ENCODE results near the gene NOBOX. TPM values are rescaled to one million over a fixed set of nuclear protein-coding genes. Genes with fewer than 3 reads are reported as not detected.

NOBOX gene
- total and polyA plus RNA-seq, 2 experiments from 2014 or later, result not detected

DNA sequence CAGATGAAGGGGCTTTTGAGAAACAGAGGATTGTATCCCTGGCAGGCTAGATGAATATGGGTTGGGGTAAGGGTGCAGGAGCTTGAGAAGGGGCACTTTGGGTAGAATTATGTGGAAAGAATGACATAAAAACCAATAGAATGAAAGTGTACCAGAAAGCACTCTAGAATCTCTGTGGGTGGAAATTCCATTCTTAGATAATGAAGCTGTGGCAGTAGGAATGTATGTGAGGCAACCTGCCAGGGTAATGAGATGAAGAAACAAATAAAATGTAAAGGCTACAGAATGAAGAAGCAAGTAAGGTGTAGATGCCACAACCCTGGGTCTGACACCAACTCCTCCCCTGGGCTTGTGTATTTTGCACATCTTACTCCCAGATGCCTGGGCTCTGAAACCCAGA, 16.8 kb downstream of the NOBOX start:
- DNase-seq (ENCODE audit: low spot score), result no peak
- H3K4me2 ChIP-seq, result no peak overlapping the region
- Mint-ChIP-seq H3K27ac (no peak overlapping the region), H3K4me1 (peaks cover 32% of the 10 kb centered on the region), H3K36me3 (ENCODE audit: low read depth) (no peaks in the 10 kb centered on the region), H3K27me3 (ENCODE audit: insufficient read depth, low read depth, poor library complexity) (peaks cover 14% of the 10 kb centered on the region), H3K9me3 (peaks cover 3% of the 10 kb centered on the region; the same call in 1 of the 3 replicates), H3K4me3 (no peak overlapping the region)
- H3K4me3 ChIP-seq, result no peak overlapping the region
- ATAC-seq, result no peak
- no peaks in the 10 kb centered on the region for H4K20me1 ChIP-seq (replicated peaks; ENCODE audit: insufficient read depth)
- H3K36me3 ChIP-seq (ENCODE audit: insufficient read depth), result no peaks in the 10 kb centered on the region
- H3K9me2 ChIP-seq (ENCODE audit: insufficient read depth), result no peaks in the 10 kb centered on the region
- H3K27ac ChIP-seq (ENCODE audit: low read depth), result no peak overlapping the region
- no peaks in the 10 kb centered on the region for H3K27me3 ChIP-seq (ENCODE audit: insufficient read depth)
- H2AFZ ChIP-seq, result no peak overlapping the region
- no peaks in the 10 kb centered on the region for H3K79me2 ChIP-seq (replicated peaks; ENCODE audit: insufficient read depth)
- H3F3A ChIP-seq (replicated peaks; ENCODE audit: low read depth), result 0 out of 2 replicates have a peak, but pooled peaks cover 2% of the 10 kb centered on the region
- TF ChIP-seq CREB1 (CRISPR knock-in tag; IDR thresholded peaks at IDR 0.05; ENCODE audit: low read depth), result no peak
- TF ChIP-seq, protein P1, sequence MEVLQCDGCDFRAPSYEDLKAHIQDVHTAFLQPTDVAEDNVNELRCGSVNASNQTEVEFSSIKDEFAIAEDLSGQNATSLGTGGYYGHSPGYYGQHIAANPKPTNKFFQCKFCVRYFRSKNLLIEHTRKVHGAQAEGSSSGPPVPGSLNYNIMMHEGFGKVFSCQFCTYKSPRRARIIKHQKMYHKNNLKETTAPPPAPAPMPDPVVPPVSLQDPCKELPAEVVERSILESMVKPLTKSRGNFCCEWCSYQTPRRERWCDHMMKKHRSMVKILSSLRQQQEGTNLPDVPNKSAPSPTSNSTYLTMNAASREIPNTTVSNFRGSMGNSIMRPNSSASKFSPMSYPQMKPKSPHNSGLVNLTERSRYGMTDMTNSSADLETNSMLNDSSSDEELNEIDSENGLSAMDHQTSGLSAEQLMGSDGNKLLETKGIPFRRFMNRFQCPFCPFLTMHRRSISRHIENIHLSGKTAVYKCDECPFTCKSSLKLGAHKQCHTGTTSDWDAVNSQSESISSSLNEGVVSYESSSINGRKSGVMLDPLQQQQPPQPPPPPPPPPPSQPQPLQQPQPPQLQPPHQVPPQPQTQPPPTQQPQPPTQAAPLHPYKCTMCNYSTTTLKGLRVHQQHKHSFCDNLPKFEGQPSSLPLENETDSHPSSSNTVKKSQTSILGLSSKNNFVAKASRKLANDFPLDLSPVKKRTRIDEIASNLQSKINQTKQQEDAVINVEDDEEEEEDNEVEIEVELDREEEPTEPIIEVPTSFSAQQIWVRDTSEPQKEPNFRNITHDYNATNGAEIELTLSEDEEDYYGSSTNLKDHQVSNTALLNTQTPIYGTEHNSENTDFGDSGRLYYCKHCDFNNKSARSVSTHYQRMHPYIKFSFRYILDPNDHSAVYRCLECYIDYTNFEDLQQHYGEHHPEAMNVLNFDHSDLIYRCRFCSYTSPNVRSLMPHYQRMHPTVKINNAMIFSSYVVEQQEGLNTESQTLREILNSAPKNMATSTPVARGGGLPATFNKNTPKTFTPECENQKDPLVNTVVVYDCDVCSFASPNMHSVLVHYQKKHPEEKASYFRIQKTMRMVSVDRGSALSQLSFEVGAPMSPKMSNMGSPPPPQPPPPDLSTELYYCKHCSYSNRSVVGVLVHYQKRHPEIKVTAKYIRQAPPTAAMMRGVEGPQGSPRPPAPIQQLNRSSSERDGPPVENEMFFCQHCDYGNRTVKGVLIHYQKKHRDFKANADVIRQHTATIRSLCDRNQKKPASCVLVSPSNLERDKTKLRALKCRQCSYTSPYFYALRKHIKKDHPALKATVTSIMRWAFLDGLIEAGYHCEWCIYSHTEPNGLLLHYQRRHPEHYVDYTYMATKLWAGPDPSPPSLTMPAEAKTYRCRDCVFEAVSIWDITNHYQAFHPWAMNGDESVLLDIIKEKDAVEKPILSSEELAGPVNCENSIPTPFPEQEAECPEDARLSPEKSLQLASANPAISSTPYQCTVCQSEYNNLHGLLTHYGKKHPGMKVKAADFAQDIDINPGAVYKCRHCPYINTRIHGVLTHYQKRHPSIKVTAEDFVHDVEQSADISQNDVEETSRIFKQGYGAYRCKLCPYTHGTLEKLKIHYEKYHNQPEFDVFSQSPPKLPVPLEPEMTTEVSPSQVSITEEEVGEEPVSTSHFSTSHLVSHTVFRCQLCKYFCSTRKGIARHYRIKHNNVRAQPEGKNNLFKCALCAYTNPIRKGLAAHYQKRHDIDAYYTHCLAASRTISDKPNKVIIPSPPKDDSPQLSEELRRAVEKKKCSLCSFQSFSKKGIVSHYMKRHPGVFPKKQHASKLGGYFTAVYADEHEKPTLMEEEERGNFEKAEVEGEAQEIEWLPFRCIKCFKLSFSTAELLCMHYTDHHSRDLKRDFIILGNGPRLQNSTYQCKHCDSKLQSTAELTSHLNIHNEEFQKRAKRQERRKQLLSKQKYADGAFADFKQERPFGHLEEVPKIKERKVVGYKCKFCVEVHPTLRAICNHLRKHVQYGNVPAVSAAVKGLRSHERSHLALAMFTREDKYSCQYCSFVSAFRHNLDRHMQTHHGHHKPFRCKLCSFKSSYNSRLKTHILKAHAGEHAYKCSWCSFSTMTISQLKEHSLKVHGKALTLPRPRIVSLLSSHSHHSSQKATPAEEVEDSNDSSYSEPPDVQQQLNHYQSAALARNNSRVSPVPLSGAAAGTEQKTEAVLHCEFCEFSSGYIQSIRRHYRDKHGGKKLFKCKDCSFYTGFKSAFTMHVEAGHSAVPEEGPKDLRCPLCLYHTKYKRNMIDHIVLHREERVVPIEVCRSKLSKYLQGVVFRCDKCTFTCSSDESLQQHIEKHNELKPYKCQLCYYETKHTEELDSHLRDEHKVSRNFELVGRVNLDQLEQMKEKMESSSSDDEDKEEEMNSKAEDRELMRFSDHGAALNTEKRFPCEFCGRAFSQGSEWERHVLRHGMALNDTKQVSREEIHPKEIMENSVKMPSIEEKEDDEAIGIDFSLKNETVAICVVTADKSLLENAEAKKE (CRISPR knock-in tag; IDR thresholded peaks at IDR 0.05), result no peak
- TF ChIP-seq STAT1 (IDR thresholded peaks at IDR 0.05; ENCODE audit: unreplicated experiment), result no peak
- no peak for TF ChIP-seq EZH2phosphoT487 (IDR thresholded peaks at IDR 0.05; ENCODE audit: unreplicated experiment)
- no peak for TF ChIP-seq JUNB (IDR thresholded peaks at IDR 0.05; ENCODE audit: unreplicated experiment)
- TF ChIP-seq NANOG (IDR thresholded peaks at IDR 0.05; ENCODE audit: borderline replicate concordance), result no peak
- TF ChIP-seq, protein P2, sequence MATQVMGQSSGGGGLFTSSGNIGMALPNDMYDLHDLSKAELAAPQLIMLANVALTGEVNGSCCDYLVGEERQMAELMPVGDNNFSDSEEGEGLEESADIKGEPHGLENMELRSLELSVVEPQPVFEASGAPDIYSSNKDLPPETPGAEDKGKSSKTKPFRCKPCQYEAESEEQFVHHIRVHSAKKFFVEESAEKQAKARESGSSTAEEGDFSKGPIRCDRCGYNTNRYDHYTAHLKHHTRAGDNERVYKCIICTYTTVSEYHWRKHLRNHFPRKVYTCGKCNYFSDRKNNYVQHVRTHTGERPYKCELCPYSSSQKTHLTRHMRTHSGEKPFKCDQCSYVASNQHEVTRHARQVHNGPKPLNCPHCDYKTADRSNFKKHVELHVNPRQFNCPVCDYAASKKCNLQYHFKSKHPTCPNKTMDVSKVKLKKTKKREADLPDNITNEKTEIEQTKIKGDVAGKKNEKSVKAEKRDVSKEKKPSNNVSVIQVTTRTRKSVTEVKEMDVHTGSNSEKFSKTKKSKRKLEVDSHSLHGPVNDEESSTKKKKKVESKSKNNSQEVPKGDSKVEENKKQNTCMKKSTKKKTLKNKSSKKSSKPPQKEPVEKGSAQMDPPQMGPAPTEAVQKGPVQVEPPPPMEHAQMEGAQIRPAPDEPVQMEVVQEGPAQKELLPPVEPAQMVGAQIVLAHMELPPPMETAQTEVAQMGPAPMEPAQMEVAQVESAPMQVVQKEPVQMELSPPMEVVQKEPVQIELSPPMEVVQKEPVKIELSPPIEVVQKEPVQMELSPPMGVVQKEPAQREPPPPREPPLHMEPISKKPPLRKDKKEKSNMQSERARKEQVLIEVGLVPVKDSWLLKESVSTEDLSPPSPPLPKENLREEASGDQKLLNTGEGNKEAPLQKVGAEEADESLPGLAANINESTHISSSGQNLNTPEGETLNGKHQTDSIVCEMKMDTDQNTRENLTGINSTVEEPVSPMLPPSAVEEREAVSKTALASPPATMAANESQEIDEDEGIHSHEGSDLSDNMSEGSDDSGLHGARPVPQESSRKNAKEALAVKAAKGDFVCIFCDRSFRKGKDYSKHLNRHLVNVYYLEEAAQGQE (IDR thresholded peaks at IDR 0.05; ENCODE audit: unreplicated experiment), result no peak
- no peak for TF ChIP-seq POLR2AphosphoS5 (IDR thresholded peaks at IDR 0.05; ENCODE audit: low read depth)
- TF ChIP-seq, protein P3, sequence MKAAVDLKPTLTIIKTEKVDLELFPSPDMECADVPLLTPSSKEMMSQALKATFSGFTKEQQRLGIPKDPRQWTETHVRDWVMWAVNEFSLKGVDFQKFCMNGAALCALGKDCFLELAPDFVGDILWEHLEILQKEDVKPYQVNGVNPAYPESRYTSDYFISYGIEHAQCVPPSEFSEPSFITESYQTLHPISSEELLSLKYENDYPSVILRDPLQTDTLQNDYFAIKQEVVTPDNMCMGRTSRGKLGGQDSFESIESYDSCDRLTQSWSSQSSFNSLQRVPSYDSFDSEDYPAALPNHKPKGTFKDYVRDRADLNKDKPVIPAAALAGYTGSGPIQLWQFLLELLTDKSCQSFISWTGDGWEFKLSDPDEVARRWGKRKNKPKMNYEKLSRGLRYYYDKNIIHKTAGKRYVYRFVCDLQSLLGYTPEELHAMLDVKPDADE (IDR thresholded peaks at IDR 0.05), result no peak
- TF ChIP-seq EZH2 (IDR thresholded peaks at IDR 0.05; ENCODE audit: low read depth, unreplicated experiment), result no peak
- no peak for TF ChIP-seq ZNF114 (CRISPR knock-in tag; IDR thresholded peaks at IDR 0.05)
- TF ChIP-seq ZNF331 (CRISPR knock-in tag; IDR thresholded peaks at IDR 0.05; ENCODE audit: low read depth), result no peak
- TF ChIP-seq, protein P4, sequence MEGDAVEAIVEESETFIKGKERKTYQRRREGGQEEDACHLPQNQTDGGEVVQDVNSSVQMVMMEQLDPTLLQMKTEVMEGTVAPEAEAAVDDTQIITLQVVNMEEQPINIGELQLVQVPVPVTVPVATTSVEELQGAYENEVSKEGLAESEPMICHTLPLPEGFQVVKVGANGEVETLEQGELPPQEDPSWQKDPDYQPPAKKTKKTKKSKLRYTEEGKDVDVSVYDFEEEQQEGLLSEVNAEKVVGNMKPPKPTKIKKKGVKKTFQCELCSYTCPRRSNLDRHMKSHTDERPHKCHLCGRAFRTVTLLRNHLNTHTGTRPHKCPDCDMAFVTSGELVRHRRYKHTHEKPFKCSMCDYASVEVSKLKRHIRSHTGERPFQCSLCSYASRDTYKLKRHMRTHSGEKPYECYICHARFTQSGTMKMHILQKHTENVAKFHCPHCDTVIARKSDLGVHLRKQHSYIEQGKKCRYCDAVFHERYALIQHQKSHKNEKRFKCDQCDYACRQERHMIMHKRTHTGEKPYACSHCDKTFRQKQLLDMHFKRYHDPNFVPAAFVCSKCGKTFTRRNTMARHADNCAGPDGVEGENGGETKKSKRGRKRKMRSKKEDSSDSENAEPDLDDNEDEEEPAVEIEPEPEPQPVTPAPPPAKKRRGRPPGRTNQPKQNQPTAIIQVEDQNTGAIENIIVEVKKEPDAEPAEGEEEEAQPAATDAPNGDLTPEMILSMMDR (conservative IDR thresholded peaks at IDR 0.05; ENCODE audit: low read depth in 2 of 2), result no peak
- peaks cover 15% of the 10 kb centered on the region; the same call in 1 of the 2 replicates for H3K4me1 ChIP-seq (ENCODE audit: insufficient read depth)

All from GM23338 (cell line).